Measurements from ENCODE around the gene LNX1. TPM values are rescaled to one million over a fixed set of nuclear protein-coding genes. Genes with fewer than 3 reads are reported as not detected.
A peak's percentile ranks its signal among the peaks of the same experiment; 100 is the strongest.

LNX1 gene
- total and polyA plus RNA-seq, 2 of the 13 experiments (the other 11 are each of a cell fraction or from before 2014, with no cell fraction given): 0.49 TPM

GRCh38 chr4:53582194-53582593 lies 9.1 kb downstream of the LNX1 start (continued):
- 0 out of 2 replicates have a peak, but pooled peaks have one; percentile 39 for TF ChIP-seq RERE (CRISPR knock-in tag; IDR thresholded peaks at IDR 0.05; ENCODE audit: low read depth)
- no peak for TF ChIP-seq MIER2 (CRISPR knock-in tag; IDR thresholded peaks at IDR 0.05)
- TF ChIP-seq AHR (CRISPR knock-in tag; IDR thresholded peaks at IDR 0.05): no peak
- no peak for TF ChIP-seq ETV6 (CRISPR knock-in tag; conservative IDR thresholded peaks at IDR 0.05)
- no peak for TF ChIP-seq HIVEP1 (CRISPR knock-in tag; IDR thresholded peaks at IDR 0.05)
- TF ChIP-seq FOSL1 (CRISPR knock-in tag; IDR thresholded peaks at IDR 0.05; ENCODE audit: borderline replicate concordance): no peak
- no peak for TF ChIP-seq ZNF619 (CRISPR knock-in tag; IDR thresholded peaks at IDR 0.05)
- TF ChIP-seq ZNF580 (CRISPR knock-in tag; IDR thresholded peaks at IDR 0.05; ENCODE audit: borderline replicate concordance, low read depth): no peak
- TF ChIP-seq ZBTB33 (CRISPR knock-in tag; IDR thresholded peaks at IDR 0.05): no peak
- TF ChIP-seq ZBTB40 (IDR thresholded peaks at IDR 0.05): no peak
- TF ChIP-seq ZBTB40 (CRISPR knock-in tag; IDR thresholded peaks at IDR 0.05): no peak; the same call in 1 of the 2 replicates
- no peak for TF ChIP-seq GLI4 (CRISPR knock-in tag; IDR thresholded peaks at IDR 0.05; ENCODE audit: borderline replicate concordance)
- TF ChIP-seq ZNF326 (CRISPR knock-in tag; IDR thresholded peaks at IDR 0.05; ENCODE audit: borderline replicate concordance): no peak
- no peak for TF ChIP-seq AGO2 (optimal IDR thresholded peaks at IDR 0.05; ENCODE audit: low read depth, low read length)

Measured in HepG2 (cell line).